NB4 (cell line): ENCODE data around the gene GABRB1.

Source experiments
- POLR2A ChIP-seq: IDR thresholded peaks from 2 replicates; pipeline ENCODE4 v1.6.1; 2011; ENCODE audit warnings: mild to moderate bottlenecking; ENCODE audit not compliant: insufficient read length; ENCODE audit errors: extremely low read depth
- TF ChIP-seq, protein P1 (sequence below): IDR thresholded peaks from one replicate; pipeline ENCODE4 v1.5.1; 2012; ENCODE audit warnings: low read depth, low read length
- TF ChIP-seq, protein P2 (sequence below): IDR thresholded peaks from 2 replicates; pipeline ENCODE4 v1.6.1; 2011; ENCODE audit warnings: low read depth, low read length

DNA sequence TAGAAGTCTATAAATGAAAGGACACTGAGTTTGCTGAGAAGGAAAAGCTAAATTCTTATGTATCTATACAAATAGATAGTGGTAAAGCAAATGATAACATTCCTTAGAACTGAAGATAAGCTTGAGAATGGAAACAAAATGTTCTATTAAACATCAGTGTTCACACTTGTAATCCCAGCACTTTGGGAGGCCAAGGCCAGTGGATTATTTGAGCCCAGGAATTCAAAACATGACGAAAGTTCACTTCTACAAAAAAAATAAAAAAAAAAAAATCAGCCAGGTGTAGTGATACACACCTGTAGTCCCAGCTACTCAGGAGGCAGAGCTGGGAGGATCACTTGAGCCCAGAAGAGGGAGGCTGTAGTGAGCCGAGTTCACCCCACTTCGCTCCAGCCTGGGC lies 232.4 kb downstream of the GABRB1 start:
- TF ChIP-seq, protein P1, sequence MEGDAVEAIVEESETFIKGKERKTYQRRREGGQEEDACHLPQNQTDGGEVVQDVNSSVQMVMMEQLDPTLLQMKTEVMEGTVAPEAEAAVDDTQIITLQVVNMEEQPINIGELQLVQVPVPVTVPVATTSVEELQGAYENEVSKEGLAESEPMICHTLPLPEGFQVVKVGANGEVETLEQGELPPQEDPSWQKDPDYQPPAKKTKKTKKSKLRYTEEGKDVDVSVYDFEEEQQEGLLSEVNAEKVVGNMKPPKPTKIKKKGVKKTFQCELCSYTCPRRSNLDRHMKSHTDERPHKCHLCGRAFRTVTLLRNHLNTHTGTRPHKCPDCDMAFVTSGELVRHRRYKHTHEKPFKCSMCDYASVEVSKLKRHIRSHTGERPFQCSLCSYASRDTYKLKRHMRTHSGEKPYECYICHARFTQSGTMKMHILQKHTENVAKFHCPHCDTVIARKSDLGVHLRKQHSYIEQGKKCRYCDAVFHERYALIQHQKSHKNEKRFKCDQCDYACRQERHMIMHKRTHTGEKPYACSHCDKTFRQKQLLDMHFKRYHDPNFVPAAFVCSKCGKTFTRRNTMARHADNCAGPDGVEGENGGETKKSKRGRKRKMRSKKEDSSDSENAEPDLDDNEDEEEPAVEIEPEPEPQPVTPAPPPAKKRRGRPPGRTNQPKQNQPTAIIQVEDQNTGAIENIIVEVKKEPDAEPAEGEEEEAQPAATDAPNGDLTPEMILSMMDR = no peak
- TF ChIP-seq, protein P2, sequence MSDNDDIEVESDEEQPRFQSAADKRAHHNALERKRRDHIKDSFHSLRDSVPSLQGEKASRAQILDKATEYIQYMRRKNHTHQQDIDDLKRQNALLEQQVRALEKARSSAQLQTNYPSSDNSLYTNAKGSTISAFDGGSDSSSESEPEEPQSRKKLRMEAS = no peak
- TF ChIP-seq POLR2A = no peak
